Islet of Langerhans (tissue), 1 donor: Measurements from ENCODE around the gene HMBS.
"Not testable (repeated sequence)": the region's sequence is repeated elsewhere in the genome, so short reads cannot be mapped to it uniquely, and the experiment has no call there.

Experiments
- FAIRE-seq: peaks from one replicate; lab custom pipeline; 2011; peaks lifted over from hg19 to GRCh38; lab: Jason Lieb, UNC

HMBS gene

DNA sequence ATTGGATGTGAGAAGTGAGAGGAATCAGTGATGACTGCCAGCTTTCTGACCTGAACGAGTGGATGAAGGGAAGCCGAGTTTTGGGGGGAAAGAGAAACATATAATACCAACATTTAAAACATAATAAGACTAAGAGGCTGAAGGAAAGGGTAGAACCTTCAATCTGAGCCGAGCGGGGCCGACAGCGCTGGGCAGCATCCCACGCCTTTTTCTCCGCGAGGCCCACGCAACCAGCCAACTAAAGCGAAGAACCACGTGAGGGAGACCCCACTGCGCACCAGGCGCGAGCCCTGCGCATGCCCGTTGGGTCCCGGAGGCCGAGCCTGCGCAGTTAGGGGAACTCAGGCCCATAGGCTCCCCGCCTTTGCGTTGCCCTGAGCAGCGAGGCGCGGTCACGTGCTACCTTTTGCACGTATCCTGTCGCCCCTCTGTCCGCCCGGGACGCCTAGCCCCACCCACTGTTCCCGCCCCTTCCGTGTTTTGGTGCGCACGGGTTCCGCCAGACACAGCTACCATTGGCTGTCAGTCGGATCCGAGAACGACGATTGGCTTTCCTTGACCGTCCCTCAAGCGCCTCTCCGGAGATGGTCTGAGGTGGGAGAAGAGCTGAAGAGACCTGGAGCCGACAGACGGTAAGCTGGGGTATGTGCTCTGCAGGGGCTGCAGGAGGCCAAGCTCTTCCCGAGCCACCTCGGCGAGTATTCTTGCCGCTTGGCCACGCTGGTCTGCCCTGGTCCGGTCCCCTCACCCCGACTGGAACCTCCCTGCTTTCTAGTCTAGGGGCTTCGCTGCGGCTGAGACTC, 36.5 kb downstream of the HMBS start, which contains the start of gene HINFP:
HINFP (plus strand) TSS at position 573 of the 803 bp plus-strand sequence. CDS start 5,365 bp downstream, outside the sequence.
- FAIRE-seq: peak; percentile 91

GRCh38 chr11:119121811-119122124, 37.1 kb downstream of the HMBS start:
- FAIRE-seq: no peak

GRCh38 chr11:119125821-119126220, 41.1 kb downstream of the HMBS start:
- FAIRE-seq: no peak

DNA sequence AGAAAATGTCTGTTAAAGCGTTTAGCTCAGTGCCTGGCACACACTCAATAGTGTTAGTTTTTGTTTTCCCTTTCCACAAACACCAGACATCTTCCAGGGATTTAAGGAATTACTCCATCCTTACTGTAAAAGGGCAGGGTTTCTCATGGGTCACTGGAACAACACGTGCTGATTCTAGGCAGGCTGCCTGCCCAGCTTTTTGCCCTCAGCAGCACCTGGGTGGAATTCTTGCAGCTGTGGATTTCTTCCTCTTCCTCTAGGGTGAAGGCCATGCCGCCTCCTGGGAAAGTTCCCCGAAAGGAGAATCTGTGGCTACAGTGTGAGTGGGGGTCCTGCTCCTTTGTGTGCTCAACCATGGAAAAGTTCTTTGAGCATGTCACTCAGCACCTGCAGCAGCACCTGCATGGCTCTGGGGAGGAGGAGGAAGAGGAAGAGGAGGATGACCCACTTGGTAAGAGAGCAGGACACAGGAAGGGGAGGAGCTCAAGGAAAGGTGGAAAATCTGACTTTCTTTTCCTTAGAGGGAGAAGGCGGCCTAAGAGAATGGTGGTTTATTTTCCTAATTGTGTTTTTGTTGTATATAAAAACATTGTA, 42.1 kb downstream of the HMBS start:
- no peak for FAIRE-seq

GRCh38 chr11:119130662-119131061, 46.0 kb downstream of the HMBS start:
- FAIRE-seq: no peak

GRCh38 chr11:119134389-119134978, 49.8 kb downstream of the HMBS start:
- no peak for FAIRE-seq

- FAIRE-seq: not testable (repeated sequence)
Measured at GRCh38 chr11:119139276-119139675, 54.6 kb downstream of the HMBS start.
